Stimulated activated naive CD4-positive, alpha-beta T cell (primary cell): ENCODE data around the gene HNRNPA1.
"Not testable (repeated sequence)": the region's sequence is repeated elsewhere in the genome, so short reads cannot be mapped to it uniquely, and the experiment has no call there.

Source experiments
- DNase-seq, 6 experiments: peaks; one replicate each; lab custom pipeline; 2025; lab: John Stamatoyannopoulos, UW

The HNRNPA1 gene

GRCh38 chr12:54276368-54276767 lies 4.2 kb upstream of the HNRNPA1 start:
- no peak for DNase-seq

DNA sequence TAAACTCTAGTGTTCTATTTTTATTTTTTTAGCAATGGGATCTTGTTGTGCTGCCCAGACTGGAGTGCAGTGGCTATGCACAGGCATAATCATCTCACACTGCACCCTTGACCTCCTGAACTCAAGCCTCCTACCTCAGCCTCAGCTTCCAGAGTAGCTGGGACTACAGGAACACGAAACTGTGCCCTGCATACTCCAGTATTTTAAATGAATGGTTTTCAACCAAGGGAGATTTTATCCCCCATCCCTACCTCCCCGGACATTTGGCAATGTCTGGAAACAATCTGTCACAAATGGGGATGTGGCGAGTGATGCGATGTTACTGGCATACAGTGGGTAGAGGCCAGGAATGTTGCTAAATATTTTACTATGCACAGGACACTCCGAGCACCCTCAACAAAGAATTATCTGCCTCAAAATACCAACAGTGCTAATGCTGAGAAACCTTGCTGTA lies 2.7 kb upstream of the HNRNPA1 start:
- no peak for DNase-seq

DNA sequence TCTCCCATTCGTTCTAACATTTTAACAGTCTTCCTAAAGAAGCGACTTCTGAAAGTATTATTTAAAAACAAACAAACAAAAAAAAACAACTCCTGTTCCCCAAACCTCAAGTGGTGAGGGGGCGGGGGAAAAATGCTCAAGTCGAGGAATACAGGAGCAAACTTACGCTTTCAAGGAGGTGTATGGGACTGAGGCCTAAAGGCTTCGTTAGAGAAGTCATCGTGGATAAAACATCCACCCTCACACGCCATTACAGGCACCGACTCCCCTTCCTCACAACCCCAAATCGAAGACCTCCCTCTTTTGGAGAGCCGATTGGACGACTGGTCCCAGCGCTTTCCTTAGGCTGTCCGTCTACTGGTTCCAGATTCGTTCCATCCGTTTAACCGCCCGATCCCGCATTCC lies 1.3 kb upstream of the HNRNPA1 start:
- DNase-seq = peak in 1 of 6 experiments; percentile 44

DNA sequence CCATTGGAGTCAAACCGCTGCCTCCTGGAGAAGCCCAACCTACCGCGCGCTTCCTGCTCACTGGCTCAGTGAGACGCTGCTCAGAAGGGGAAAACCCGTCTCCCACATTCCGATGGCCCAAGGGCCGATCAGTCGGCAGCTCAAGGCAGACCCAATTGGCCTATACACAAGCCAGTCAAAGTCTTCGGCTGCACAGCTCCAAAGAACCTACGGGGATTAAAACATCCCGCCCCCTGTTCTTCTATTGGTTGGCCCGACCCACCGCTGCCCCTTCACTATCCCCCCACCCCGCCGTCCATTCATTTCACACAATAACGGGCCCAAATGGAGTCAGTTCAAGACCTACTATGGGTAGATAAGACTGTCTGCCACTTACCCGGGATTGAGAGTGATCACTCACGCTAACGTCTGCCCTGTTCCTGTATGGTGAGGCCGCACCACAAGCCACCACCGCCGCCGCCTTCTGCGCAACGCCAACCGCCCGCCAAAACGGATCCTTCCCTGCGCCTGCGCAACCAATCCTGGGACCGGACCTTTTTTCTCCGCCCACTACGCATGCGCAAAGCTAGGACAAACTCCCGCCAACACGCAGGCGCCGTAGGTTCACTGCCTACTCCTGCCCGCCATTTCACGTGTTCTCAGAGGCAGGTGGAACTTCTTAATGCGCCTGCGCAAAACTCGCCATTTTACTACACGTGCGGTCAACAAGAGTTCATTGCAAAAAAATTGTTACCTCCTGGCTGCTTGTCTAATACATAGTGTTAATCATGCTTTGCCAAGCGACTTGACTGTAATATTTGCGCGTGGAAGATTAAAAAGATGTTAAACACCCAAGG lies 676 bp upstream of the HNRNPA1 start, which contains the start of gene CBX5:
CBX5 (minus strand) TSS at position 491 of the 836 bp plus-strand sequence. CDS start 22,472 bp downstream, outside the sequence.
- peak; percentile 97 to 100 (median 100) for DNase-seq

GRCh38 chr12:54281261-54281638 lies 724 bp downstream of the HNRNPA1 start:
- not testable (repeated sequence) for DNase-seq

- not testable (repeated sequence) for DNase-seq
These were observed 1.2 kb downstream of the HNRNPA1 start for GRCh38 chr12:54281694-54282093.

GRCh38 chr12:54282949-54283593 lies 2.5 kb downstream of the HNRNPA1 start:
- DNase-seq = peak in 2 of 6 experiments; percentile 12 to 17

GRCh38 chr12:54284070-54284780 lies 3.7 kb downstream of the HNRNPA1 start:
- not testable (repeated sequence) for DNase-seq

DNA sequence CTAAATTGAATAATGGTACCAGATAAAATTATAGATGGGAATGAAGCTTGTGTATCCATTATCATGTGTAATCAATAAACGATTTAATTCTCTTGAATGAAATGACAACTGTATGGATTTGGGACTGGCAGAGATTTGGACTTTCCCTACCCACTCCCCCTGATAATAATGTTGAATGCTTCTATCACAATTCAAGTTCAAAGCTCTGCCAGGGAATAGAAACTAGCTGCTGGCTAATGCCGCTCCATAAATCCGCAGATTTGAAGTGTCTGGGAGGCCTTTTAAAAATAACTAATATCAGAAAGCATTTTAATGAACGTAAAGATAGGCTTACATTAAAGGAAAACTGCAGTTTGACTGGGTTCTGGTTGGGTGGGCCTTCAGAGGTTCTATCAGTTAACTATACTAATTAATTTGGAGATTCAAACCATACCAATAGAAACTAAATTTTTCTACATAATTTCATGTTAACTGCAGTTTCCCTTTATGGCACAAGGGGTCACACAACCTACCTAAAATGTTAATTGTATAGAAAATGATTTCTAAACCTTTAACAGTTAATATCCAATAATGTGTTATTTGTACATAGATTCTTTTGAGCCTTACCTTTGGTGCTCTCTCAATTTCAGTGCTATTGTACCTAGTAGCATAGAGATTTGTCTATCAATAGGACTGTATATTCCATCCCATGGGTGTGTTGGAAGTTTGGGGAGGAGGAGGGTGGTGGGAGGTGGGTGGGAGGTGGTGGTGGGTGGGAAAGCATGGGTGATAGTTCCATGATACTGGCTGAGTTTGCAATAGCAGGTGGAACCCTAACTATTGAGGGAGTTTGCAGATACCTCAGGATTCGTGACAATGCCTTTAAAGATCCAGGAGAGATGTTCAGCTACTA lies 4.9 kb downstream of the HNRNPA1 start:
- DNase-seq = peak in 1 of 6 experiments; percentile 14

GRCh38 chr12:54286042-54287030 lies 5.8 kb downstream of the HNRNPA1 start:
- peak in 1 of 6 experiments; percentile 13 for DNase-seq

DNA sequence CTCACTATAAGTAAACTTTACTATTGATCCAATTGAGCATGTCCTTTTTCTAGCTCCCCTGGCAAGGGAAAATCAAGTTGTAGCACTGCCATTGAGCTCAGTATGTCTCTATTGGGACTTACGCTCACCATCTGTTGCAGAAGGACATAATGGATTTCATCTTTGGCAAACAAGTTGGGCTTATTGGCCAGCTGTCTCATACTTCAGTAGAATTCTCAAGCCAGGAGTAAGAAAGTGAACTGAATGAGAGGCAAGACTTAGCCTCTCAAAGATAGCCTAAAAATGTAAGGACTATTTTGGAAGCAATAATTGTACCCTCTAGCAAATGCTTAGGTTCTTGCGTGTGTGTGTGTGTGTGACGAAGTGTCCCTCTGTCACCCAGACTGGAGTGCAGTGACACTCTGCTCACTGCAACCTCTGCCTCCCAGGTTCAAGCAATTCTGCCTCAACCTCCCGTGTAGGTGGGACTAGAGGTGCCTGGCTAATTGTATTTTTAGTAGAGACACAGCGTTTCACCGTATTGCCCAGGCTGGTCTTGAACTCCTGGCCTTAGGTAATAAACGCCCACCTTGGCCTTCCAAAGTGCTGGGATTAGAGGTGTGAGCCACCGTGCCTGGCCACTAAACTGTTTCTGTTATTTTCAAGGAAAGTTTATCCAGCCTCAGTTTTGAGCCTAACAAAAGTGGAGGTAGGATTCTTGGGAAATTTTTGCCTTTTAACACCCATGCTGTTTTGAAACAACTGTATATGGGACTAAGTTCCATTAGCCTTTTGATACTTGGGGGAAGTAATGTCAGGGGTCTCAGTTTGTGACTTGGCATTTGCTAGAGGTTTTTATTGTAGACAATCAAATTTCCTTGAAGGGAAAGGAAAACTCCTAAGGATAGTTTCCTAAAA lies 7.0 kb downstream of the HNRNPA1 start:
- DNase-seq = peak in 1 of 6 experiments; percentile 19

DNA sequence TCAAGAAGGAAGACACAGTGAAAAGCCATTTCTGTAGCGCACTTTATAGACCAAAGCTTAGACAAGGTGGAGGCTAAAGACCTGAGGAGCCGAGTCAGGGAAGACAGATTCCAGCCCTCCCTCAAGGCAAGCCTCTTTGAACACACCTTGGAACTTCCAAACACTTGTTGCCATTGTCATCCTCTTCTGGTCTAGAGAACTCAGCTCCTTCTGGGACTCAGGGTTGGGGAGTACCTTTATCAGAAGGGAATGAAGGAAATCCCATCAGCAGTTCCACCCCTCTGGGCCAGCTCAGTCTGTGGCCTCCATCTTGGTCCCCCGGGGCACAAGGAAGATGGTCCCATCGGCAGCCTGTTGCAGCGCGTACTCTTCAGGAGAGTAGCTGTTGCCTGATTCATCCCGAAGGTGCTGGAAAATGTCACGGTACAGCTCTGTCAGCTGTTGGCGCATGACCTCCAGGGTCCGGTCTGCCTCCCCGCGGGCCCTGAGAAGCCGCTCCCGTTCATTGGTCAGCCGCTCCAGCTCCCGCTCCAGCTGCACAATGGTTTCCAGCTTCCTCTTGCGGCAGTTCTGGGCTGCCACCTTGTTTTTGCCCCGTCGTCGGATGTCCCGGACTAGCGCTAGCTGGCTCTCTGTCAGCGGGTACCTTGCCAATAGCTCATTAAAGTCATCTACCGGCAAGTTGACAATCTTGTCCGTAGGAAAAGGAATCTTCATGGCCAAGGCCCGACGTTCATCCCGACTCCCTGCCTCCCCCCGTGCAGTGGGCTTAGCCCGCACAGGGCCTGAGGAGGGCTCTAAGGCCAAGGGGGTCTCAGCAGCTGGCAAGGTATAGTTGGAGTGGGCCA lies 11.8 kb downstream of the HNRNPA1 start:
- DNase-seq = no peak

GRCh38 chr12:54292931-54293241 lies 12.4 kb downstream of the HNRNPA1 start:
- DNase-seq = no peak

- peak in 4 of 6 experiments; percentile 30 to 49 (median 42) for DNase-seq
These were observed 13.8 kb downstream of the HNRNPA1 start for GRCh38 chr12:54294152-54294952.

GRCh38 chr12:54294953-54295566 lies 14.5 kb downstream of the HNRNPA1 start:
- DNase-seq = no peak

DNA sequence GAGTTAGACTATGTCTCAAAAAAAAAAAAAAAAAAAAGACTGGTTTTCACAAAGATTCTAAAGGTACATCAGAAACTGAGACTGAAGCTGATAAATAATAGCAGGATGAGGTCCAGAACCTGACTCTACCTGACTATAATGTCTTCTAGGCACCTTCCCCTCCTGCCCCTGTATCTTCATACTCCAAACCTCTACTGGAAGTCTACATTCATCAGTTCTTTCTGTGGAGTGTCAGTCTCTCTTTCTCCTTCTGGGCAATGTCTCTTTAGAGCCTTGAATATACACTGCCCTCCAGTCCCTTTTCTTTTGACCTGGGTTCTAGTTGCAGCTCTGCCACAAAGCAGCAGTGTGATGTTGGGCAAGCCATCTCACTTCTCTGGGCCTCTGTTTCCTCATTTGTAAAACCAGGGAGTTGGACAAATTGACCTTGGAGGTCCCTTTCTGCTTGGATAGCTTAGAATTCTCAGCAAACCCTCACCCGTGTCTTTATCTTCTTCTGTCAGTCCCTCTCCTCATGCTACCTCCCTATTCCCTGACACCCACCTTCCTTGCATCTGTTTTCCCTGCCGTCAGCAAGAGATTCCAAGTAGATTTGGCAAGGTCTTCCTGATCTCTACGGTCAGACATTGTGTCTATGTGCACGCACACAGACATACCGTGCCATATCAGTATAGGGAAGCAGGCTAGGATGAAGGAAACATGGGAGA lies 16.0 kb downstream of the HNRNPA1 start:
- no peak for DNase-seq
